Measurements from ENCODE around the gene NTF3.

The NTF3 gene

DNA sequence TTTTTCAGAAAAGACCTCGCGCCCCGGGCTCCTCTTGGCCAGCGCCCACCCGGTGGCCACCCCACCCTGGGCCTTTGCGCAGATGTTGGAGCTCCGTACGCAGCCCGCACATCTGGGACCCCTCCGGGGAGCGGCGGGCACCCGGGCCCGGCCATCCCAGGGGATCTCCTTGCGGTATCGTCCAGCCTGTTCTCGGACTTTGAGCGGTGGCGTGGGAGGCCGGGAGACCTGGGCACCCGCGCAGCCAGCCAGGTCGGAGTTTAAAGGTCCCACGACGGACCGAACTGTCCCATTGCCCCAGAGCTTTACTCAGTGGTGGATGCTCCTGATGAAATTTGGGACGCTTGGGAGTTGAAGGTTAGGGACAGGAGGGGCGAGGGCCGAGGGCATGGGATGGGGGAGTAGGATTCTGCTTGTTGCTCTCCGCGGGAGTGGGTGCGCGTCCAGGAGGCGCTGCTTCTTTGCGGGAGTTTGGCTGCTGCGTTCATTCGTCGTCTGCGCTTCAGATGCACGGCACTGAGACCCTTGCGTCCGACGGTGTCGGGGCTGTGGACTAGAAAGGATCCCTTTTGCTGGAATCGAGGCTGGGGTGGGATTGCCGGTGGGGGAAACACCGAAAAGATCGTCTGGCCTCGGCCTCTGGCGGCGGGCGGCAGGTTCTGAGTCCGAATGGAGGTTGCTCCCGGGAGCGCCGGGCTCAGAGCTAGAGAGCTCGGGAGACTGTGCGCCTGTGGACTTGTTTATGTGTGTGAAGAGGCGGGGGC, 1.4 kb downstream of the NTF3 start:
- DNase-seq: no peak

DNA sequence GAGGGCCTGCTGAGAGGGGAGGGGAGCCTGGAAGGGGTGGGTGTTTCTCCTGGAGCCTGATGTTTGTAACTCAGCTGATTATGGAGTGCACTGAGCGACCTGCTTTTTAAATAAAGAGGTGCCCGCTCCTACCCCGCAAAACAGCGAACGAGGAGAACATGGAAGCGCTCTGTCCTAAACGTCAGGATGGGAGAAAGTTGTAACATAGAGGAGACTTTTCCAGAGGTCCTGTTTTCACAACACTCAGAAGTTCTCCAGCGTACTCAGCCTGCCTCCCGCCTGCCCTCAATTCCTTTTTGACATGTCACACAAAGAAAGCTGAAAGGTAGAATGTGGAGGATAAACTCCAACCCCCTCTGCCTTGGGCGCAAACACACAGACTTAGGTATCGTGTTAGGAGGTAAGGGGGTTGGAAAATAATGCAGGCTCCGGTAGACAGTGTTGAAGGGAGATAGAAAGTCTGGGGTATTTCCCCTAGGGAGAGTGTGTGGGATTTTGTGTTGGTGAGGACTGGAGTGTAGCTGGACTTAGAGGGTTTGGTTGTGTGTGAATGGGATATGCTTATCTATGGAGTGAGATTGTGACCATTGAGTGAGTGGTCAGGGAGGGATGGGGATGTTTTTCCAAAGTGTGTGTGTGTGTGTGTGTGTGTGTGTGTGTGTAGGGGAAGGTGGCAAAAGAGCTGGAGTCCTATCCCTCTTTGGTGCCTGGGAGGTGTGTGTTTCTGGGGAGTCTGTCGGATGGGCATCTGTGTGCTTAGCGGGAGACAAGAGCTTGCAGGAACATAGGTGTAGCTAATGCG, 2.1 kb downstream of the NTF3 start:
- DNase-seq: no peak

DNA sequence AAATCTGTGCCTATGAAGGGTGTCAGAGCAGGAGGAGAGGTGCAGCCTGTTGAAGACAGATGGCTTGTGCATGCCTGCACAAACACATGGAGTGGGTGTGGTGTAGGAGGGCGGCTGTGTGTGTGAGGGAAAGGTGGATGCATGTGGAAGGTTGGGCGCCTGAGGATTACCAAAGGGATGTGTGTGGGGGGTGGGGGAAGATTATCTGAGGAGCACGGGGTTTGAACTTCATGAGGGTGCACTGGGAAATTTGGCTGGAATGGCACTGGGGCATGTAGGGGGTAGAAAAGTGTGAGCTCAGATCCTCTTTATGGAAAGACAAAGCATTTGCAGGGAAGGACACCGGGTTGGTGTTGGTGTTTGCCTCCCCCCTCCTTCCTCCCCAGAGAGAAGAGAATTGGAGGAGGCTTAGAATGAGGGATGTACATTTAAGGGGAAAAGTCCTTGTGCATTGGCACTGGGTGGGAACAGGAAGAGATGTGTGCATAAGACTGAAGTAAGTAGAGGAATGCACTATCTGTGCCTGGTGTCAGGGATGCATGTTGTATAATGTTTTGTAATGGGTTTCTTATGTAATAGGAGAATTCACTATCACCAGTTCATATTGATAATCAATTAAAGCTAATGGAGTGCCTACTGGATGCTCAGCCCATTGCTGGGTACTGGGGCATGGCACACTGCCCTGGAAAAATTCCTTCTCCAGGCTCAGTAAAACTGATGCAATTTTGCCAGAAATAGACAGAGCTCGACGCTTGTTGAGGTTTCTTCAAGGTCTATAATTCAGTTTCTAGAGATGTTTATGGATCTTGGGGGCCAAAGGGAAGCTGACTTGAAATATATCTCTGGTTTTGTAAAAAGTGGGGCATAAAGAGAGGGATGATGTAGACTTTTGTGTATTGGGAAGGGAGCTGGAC, 3.0 kb downstream of the NTF3 start:
- no peak for DNase-seq

DNA sequence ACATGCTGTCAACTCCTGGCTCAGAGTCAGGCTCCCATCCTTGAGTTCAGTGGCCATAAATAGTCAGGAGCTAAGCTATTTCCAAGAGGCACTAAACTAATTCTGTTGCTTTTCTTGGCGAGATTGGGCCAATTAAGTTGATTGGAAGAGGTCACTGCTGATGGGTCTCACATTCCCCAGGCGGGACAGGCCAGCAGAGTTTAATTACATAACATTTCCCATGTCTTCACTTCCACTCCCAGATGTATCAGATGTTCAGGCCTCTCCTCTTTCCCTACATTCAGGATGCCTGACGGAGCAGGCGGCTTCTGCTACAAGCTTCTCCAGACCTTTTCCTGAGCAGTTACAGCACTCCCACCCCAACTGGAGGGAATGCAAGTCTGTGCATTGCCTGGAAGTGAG, 5.3 kb downstream of the NTF3 start:
- no peak for DNase-seq

DNA sequence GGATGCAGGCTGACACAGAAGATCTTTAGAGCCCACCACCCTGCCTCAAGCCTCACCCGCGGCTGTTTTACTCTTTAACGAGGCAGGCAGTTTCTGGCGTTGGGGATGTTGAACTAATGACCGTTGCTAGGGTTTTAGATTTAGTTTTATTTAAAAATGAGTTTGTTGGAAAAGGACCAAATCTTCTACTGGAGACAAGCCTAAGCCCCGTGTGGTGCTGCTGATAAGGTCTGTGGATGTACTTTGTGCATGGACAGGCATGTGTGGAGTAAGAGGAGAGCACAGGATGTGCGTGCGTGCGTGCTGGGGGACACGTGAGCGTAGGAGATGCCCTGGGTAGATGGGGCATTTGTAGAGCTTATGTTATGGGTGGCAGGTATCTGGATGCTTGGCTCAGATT, 5.7 kb downstream of the NTF3 start:
- DNase-seq: no peak

DNA sequence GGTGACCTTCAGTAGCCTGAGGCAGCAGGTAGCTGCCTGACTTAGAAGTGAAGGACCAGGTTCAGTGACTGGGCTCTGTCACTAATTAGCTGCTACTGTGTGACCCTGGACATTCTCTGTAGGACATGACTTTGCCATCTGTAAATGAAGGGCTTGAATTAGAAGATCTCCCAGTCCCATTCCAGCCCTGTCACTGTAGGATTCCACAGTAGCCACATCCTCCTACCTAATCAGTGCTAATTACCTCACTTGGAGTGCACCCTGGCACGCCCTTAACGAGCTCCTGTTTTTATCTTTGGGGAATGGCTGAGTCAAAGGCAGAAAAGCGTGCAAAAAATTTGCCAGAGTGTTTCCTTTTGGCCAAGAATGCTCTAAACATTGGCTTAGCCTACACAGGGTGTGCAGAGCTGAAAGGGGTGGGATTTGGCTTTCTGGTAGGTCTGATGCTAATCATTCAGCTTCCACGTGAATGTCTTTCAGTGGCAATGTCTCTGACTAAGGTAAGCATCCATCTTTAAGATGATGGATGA, 6.8 kb downstream of the NTF3 start:
- DNase-seq: no peak

DNA sequence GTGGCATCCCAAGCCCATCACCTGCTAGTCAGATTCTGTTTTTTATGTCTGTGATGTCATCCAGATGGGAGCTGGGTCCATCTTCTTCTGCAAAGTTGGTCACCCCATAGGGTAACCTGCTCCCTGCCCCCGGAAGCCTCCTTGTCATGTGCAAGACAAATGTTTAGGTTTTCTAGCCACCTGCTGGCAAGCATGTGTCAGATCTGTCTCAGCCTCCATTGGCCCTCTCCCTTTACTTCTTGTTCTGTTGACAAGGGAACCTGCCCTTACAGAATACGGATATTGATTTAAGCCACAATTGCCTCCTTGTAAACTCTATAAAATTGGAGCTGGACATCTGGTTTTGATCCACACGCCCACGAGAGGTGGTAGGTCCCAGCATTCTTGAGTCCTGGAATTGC, 7.5 kb downstream of the NTF3 start:
- no peak for DNase-seq

DNA sequence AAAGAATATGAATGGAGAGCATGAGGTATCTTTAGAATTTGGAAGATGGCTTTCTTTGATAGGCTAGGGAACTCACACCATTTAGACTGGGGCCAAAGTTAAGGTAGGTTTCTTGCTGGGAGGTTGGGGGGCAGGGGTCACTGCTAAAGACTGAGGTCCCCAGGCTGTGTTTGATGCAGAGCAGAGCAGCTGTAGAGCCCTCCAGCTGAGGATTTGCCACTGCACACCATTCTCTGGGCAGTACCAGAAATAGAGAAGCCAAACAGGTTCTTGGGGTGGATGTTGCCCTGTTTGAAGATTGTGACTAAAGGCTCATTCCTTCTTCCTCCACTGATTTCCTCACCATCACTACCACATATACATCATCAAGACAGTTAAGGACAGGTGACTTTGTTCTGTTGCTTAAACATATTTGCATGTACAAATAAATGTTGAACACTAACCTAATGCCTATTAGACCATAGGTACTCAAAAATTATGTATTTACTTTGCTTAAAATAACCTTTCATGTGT, 7.9 kb downstream of the NTF3 start:
- no peak for DNase-seq

DNA sequence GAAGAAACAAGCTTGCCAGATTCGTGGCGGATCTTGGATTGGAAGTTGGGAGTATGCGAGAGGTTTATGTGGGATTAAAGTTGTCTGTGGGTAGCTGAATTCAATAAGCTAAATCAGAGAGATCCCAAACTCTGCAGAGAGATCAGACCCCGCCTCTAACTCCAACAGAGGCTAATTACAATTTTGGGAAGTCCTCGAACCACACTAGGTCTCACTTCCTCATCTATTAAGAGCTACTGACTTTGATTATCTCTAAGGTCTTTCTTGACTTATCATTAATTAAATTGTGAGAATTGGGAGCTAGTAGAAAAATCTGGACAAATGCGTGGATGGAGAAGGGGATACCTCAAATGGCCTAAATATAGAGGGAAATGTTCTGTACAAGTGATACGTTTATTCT, 9.1 kb downstream of the NTF3 start:
- no peak for DNase-seq

DNA sequence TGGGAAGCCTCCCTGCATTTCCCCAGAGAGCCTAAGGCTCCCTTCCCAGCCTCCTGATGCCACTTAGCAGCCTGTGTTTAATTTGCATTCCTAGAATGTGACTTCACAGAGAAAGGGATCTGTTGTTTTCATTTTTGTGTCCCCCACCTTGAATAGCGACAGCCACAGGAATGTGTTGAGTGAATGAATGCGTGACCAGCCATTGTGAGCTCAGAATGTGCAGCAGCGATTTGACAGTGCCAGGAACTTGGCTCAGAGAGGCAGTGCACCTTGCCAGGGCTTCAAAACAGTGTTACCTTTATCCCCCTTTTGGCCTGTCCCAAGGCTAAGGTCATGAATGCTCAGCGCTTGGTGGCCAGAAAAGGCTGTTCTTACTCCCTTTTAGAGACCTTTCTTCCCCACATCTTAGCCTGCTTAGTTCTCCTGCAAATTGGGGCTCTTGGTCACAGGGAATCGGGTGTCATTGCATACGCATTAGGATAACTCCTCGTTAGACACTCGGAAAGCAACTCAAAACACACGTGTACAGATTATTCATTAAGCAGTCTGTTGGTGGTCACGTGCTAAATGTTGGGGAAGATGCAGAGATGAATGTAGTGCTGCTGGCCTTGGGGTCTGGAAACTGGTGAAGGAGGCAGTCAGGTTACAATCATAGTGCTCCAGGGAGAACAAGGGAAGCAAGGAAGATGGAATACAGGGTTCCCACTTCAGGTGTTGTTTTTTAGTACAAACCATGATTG, 9.8 kb downstream of the NTF3 start:
- no peak for DNase-seq

DNA sequence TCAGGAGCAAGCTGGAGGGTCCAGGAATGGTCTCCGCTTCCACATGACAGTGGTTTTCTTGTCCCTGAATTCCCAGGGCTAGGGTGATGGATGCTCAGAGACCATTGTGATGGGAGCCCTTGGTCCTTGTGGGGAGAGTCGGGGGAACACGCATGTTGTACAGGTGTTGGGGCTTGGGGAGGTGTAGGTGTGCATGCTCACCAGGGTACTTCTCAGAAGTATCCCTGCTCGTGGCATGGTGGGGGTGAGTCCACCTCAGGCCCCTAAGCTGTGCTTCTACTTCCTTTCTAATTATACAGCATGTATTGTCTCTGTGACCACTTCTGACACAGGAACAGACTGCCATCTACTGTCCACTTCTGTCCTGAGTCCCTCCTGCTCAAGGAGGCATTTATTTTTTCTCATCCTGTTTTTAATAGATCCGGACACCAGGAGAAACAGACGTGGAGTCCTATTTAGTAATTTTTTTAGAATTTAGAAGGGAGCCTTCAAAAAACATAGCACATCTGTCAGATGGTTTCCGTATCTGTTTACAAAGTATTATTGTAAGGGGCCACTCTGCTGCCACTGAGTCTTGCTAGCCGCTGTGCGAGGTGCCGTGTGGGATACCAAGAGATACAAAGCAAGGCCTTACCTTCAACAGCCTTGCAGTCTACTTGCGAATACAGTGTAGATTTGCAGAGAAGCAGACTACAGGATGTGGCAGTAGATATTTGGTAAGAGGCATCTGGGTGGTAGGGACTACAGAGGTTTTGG, 10.5 kb downstream of the NTF3 start:
- DNase-seq: no peak

DNA sequence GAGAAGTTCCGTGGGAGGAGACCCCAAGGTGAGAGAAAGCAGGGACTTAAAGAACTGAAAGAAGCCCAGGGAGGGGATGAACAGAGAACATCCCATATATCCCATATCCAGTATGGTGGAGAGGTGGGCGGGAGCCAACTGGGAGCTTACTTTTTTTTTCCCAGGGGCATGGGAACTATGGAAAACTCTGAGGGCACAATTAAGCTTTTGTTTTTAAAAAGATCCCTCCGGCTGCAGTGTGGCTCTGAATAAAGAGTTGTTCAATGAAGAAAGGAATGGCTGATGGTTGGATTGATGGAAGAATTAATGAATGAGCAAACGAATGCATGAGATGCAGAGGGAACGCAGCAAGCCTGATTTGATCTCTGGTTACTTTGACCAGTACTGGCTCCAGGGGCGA, 12.6 kb downstream of the NTF3 start:
- DNase-seq: no peak

DNA sequence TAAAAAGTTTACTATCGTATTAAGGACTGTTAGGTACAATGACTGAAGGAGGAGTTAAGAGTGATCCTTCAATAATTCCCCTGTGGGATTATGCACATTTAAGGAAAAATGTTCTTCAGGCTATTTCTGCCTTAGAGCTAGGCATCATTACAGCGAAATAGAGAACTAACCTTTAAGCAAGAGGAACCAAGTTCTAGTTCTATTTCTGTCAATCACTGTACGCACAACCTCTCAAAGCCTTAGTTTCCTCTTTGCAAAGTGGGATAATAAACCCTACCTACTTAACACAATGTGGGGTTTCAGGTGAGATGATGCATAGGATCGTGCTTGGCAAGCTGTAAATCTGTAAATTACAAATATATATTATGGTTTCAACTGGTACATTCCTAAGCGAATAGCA, 15.4 kb downstream of the NTF3 start:
- no peak for DNase-seq

DNA sequence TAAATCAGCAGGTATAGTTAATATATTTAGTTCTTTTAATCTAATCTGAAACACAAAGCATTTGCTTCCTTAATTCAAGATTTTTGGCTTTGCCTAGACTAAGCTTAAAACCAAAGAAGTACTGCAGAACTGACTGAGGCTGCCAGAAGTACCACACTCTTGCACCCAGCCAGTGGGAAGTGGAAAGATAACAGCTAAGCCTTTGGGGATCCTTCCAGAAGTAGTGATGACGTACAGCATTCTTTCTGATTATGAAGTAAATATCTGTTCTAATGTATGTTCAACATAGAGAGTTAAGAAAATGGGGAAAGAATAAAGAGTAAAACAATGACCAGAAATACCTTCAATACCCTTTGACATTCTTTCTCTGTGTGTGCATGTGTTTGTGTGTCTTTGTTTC, 19.3 kb downstream of the NTF3 start:
- no peak for DNase-seq

DNA sequence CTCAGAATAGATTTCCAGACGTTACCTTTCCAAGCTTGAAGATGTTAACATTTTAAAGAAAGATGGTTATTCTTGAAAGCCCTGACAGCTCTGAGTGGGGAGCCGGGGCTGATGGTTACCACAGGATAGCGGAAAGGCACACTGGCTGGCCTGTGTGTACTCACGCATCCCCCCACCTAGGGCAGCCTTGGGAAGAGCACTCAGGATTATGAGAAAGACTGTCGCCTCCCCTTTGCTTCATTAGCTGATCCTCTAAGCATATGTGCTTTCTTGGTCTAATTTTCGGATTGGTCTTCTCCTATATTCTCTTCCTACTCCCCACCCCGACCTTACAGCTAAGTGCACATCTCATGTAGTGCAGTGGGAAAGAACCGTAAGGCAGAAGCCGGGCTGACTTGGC, 20.7 kb downstream of the NTF3 start:
- DNase-seq: no peak

DNA sequence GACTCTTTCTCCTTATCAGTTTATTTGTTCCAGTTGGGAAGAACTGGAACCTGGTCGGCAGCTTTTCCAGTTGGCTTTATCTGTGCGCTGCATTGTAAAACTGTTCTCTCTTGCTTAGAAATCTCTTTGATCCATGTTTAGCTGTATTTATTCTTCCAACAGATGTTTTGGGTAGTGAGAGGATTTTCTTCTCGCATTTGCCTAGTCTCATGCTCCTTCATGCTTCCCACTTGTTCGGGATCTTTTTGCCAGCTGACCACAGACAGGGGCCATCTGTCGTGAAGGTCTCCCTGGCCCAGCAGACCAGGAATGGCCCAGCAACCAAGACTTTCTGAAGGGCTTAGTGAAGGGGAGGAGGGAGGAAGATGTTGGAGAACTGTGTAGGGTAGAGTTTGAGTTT, 21.6 kb downstream of the NTF3 start:
- DNase-seq: no peak

DNA sequence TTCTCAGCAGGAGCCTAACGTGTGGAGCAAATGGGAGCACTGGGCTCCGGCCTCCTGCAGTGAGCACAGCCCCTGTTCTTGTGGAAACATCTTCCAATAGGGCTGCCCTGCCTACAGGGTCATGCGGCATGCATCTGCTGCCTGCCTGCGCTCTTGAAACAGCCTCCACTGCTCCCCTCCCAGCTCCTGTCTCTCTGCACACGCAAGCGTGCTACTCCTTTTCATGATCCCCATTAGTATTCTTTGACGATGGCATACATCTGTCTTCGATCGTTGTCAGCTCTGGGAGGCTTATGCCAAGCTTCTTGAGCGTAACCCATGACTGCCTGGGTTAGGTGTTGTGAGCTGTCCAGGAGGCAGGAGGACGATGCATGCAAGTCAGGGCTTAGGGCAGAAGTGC, 23.1 kb downstream of the NTF3 start:
- DNase-seq: no peak

DNA sequence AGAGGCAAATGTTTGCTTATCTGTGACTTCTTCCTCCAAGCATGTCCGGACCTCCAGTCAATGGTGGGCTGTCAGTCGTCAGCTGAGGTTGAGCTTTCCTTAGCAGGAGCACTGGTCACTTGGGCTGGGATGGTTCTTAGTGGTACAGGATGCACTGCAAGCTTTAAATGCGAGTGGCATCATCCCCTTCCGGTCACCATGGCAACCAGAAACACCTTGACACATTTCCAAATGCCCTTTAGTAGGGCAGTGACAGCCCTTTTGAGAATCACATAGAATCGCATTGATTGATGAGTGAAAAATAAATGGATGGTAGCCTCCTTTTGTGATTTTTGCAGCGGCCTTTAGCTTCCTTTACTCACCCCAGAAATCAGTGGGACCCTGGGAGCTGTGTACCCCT, 24.1 kb downstream of the NTF3 start:
- no peak for DNase-seq

DNA sequence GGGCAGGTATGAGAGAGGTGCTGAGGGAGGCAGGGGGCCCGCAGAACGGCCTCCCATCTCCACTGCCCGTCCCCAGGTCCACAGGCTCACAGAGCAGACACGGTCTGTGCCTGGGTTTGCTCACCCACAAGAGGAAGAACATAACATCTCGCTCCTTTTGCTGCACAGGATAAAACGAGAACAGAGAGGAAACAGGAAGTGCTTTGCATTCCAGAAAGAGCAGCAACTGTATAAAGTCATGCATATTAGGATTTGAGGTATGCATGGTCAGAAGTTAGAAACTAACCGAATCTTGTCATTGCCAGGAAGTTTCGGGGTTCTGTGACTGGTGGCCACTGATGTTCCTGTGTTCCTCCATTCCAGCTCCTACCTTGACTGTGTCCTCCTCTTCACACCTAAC, 25.0 kb downstream of the NTF3 start:
- no peak for DNase-seq

DNA sequence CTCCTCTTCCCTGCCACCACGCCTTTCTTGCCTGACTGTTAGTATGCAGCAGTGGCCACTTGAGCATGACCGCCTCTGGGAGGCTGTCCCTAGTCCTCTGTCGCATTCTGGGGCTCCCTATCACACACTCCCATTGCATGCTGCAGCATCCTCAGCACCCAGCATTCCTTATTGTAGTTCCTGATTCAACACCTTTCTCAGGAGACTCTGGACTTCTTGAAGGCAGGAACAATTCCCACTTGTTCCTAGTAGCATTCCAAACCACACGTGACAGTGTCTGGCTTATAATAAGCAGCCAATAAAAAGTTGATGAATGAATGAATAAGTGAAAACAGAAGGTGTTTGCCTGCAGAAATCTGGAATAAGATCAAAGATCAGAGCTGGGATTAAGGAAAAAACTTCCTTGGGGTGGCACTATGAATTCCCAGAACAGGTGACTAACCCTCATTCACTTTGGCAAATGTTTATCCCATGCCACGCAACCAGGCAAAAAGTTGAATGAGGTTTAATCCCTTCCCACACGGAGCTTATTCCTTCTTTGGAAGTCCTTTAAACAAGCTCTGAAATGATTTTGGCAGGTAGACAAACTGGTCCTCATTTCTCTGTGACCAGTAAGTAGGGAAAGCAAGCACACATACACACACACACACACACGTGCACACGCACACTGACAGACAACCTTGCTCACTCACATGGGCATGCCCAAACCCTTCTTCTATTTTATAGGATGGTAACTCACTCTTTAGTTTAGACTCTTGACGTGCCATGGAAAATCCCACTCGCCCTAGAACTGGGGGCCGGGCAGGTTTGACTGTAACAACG, 26.5 kb downstream of the NTF3 start:
- no peak for DNase-seq
